ENCODE measurements around the gene KCNS1. TPM values are rescaled to one million over a fixed set of nuclear protein-coding genes. Genes with fewer than 3 reads are reported as not detected.
"Not testable (repeated sequence)": the region's sequence is repeated elsewhere in the genome, so short reads cannot be mapped to it uniquely, and the experiment has no call there.

Gene KCNS1
- total RNA-seq: under 1 TPM; 0.18 to 0.49 TPM

GRCh38 chr20:45100563-45101245, at the start of gene KCNS1:
TSS of gene KCNS1 (minus strand) at chr20:45101127. CDS start at chr20:45099236, 1,891 bp downstream.
- Mint-ChIP-seq H3K4me1 (peaks cover 17% of the 10 kb centered on the region), H3K4me3 (no peak within 1 kb of the TSS), H3K9me3 (ENCODE audit: low read depth) (no peaks in the 10 kb centered on the region), H3K27ac (no peak within 1 kb of the TSS), H3K27me3 (peaks cover 58% of the 10 kb centered on the region), H3K36me3 (no peaks in the 10 kb centered on the region)
- ATAC-seq (no peak), DNase-seq (no peak)
- CTCF ChIA-PET: interaction anchor here (1.1 to 10.5 kb wide), 5 partner anchors 10 to 670 kb away, joined by 4 to 122 read pairs (median 5); partner anchors contain the start of gene WFDC5

- no peak for ATAC-seq
- Mint-ChIP-seq H3K4me3 (no peak overlapping the region), H3K9me3 (ENCODE audit: low read depth) (no peaks in the 10 kb centered on the region), H3K27ac (no peak overlapping the region), H3K36me3 (no peaks in the 10 kb centered on the region), H3K27me3 (peaks cover 45% of the 10 kb centered on the region), H3K4me1 (no peaks in the 10 kb centered on the region)
- CTCF ChIA-PET: no interaction called here
- no peak for DNase-seq
These were observed 48.1 kb upstream of the KCNS1 start for GRCh38 chr20:45149062-45149461.

DNA sequence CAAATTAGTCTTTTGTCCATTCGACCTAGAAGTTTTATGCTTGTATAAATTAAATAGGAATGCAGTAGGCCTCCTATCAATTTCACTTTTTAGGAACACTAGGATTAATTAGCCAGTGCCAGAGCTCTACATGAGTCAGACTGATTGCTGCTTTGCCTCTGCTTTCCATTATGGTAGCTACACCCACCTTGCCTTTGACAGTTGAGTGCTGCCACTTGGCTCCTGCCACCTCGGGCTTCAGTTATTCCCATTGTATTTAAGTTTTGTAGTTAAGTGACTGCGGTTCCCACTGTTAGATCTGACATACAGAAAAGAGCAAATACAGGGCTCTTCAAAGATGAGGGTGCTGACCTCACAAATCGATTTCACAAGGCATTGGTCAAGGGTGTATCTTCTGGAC, 39.9 kb upstream of the KCNS1 start:
- Mint-ChIP-seq H3K4me1 (no peaks in the 10 kb centered on the region), H3K27ac (no peak overlapping the region), H3K9me3 (ENCODE audit: low read depth) (no peaks in the 10 kb centered on the region), H3K27me3 (peaks cover 18% of the 10 kb centered on the region), H3K4me3 (no peak overlapping the region), H3K36me3 (no peaks in the 10 kb centered on the region)
- ATAC-seq: no peak
- CTCF ChIA-PET: interaction anchor here (1.3 to 4.5 kb wide), 2 partner anchors 57 to 151 kb away, joined by 3 to 43 read pairs; no protein-coding TSS in a partner anchor
- no peak for DNase-seq

DNA sequence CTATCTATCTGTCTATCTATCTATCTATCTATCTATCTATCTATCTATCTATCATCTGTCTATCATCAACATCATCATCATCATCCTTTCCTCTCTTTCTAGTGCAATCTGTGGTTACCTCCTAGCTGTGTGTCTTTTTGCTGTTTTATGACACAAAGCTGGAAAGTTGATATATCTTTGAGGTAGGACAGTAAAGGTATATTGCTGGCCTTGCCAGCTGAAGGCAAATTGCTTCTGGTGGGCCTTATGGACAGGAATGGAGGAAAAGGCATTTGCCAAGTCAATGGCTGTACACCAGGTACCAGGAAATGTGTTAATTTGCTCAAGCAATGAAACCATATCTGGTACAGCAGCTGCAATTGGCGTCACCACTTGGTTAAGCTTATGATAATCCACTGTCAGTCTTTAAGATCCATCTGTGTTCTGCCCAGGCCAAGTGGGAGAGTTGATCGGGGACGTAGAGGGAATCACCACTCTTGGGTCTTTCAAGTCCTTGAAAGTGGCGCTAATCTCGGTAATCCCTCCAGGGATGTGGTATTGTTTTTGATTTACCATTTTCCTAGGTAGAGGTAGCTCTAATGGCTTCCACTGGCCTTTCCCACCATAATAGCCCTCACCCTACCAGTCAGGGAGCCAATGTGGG, 38.9 kb upstream of the KCNS1 start:
- ATAC-seq; DNase-seq; H3K27ac Mint-ChIP-seq; H3K4me1 Mint-ChIP-seq; H3K9me3 Mint-ChIP-seq (ENCODE audit: low read depth); H3K4me3 Mint-ChIP-seq; H3K36me3 Mint-ChIP-seq; H3K27me3 Mint-ChIP-seq: not testable (repeated sequence)
- CTCF ChIA-PET: interaction anchor here (0.9 to 4.5 kb wide), 9 partner anchors 12 to 273 kb away, joined by 3 to 43 read pairs (median 4); no protein-coding TSS in a partner anchor

DNA sequence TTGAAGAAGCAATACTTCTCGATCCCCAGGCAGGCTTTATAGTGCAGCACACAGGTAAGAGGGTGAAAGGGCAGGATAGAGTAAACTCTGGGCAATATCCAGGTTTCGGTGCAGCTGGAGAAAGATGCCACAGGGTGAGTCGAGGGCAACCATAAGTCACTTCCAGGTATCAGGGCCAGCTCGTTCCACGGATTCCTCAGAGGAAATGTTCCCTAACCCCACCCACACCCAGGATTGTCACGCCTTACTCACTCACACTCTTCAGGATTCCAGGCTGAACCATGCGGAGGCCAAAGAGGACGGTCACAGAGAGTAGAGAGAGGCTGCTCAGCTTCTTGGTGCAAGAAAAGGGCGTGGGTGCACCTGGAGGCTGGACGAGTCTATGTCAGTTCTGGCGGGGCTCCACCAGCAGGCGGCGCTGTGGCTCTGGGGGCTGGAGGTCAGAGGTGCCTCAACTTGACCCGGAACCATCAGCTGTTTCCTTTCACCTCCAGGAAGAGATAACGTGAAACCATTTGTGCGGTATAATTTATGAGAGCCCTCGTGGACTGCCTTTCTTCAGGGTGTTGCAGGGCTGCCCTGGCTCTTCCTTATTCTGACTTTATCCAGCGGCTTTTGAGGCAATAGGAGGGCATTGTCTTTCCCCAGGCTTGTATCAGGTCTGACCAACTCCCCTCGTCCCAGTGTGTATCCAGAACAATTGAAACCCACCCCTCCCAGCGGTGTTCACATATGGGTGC, 37.8 kb upstream of the KCNS1 start:
- DNase-seq: peak; percentile 77
- Mint-ChIP-seq H3K4me3 (no peak overlapping the region), H3K9me3 (ENCODE audit: low read depth) (no peaks in the 10 kb centered on the region), H3K27me3 (peaks cover 9% of the 10 kb centered on the region), H3K36me3 (no peaks in the 10 kb centered on the region), H3K4me1 (no peaks in the 10 kb centered on the region), H3K27ac (no peak overlapping the region)
- peak; percentile 55 for ATAC-seq
- CTCF ChIA-PET: interaction anchor here (0.7 to 4.5 kb wide), 10 partner anchors 8 to 272 kb away, joined by 3 to 43 read pairs (median 4); no protein-coding TSS in a partner anchor

- Mint-ChIP-seq H3K36me3 (no peaks in the 10 kb centered on the region), H3K9me3 (ENCODE audit: low read depth) (no peaks in the 10 kb centered on the region), H3K4me3 (no peak overlapping the region), H3K27me3 (peaks cover 21% of the 10 kb centered on the region), H3K27ac (no peak overlapping the region), H3K4me1 (no peaks in the 10 kb centered on the region)
- ATAC-seq: no peak
- no peak for DNase-seq
- CTCF ChIA-PET: no interaction called here
These were observed 36.0 kb upstream of the KCNS1 start for GRCh38 chr20:45136911-45137310.

DNA sequence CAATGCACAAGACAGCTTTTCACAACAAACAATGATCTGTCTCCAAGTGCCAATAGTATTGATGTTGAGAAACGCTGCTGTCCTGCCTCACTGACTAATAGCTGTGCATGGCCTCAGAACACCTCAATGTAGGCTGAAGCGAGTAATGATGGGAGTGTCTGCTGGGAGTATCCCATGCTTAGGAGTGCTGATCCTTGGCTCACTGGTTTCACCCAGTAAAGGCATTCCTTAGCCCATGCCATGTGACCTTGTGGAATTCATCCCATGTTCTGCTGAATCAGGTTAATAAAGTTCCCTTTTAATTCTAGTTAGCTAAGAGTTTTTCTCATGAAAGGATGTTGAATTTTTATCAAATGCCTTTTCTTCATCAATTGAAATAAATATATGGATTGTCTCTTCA, 27.2 kb upstream of the KCNS1 start:
- no peak for DNase-seq
- CTCF ChIA-PET: no interaction called here
- H3K4me1 Mint-ChIP-seq: no peaks in the 10 kb centered on the region
- H3K9me3 Mint-ChIP-seq (ENCODE audit: low read depth): no peaks in the 10 kb centered on the region
- no peaks in the 10 kb centered on the region for H3K36me3 Mint-ChIP-seq
- peaks cover 64% of the 10 kb centered on the region for H3K27me3 Mint-ChIP-seq
- H3K27ac Mint-ChIP-seq: no peak overlapping the region
- H3K4me3 Mint-ChIP-seq: no peak overlapping the region
- no peak for ATAC-seq

DNA sequence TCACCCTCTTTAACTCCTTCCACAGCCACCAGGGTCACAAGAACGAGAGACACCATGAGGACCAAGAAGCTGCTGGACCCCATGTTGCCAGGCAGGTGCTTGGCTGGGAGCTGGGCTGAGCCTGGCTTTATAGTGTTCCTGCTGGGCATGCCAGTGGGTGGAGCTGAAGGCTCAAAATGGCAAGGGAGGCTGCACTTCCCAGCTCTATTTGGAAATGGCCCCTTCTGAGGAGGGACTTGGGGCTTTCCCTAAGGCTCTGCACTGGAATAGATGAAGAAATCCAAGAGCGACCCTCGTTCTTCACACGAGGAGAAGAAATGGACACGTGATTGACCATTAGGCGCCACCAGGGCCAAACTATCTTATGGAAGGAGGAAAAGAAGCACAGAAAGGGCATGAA, 23.4 kb upstream of the KCNS1 start, which contains the start of gene WFDC12:
TSS of gene WFDC12 (minus strand) at position 101 of the 400 bp plus-strand sequence. CDS start at position 83, 18 bp downstream.
- H3K4me3 Mint-ChIP-seq: no peak within 1 kb of the TSS
- H3K27ac Mint-ChIP-seq: no peak within 1 kb of the TSS
- no peak for DNase-seq
- no peak for ATAC-seq
- H3K4me1 Mint-ChIP-seq: no peaks in the 10 kb centered on the region
- no peaks in the 10 kb centered on the region for H3K36me3 Mint-ChIP-seq
- CTCF ChIA-PET: no interaction called here
- peaks cover 56% of the 10 kb centered on the region for H3K27me3 Mint-ChIP-seq
- H3K9me3 Mint-ChIP-seq (ENCODE audit: low read depth): no peaks in the 10 kb centered on the region

DNA sequence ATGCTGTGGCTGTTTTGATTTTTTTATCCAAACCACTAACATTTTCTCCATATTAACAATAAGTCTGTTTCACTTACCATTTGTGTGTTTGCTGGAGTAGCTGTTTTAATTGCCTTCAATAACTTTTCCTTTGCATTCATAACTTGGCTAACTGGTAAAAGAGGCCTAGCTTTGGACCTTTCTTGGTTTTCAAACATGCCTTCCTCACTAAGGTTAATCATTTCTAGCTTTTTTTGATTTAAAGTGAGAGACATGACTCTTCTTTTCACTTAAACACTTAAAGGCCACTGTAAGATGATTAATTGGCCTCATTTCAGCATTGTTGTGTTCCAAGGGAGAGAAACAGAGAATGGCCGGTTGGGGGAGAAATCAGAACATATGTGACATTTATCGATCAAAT, 20.5 kb upstream of the KCNS1 start:
- H3K4me1 Mint-ChIP-seq: no peaks in the 10 kb centered on the region
- DNase-seq (no peak), ATAC-seq (no peak)
- no peak overlapping the region for H3K4me3 Mint-ChIP-seq
- CTCF ChIA-PET: interaction anchor here (1.4 to 1.5 kb wide), 3 partner anchors 9 to 171 kb away, joined by 3 to 7 read pairs (median 3); no protein-coding TSS in a partner anchor
- no peaks in the 10 kb centered on the region for H3K36me3 Mint-ChIP-seq
- H3K27ac Mint-ChIP-seq: no peak overlapping the region
- peaks cover 47% of the 10 kb centered on the region for H3K27me3 Mint-ChIP-seq
- no peaks in the 10 kb centered on the region for H3K9me3 Mint-ChIP-seq (ENCODE audit: low read depth)

DNA sequence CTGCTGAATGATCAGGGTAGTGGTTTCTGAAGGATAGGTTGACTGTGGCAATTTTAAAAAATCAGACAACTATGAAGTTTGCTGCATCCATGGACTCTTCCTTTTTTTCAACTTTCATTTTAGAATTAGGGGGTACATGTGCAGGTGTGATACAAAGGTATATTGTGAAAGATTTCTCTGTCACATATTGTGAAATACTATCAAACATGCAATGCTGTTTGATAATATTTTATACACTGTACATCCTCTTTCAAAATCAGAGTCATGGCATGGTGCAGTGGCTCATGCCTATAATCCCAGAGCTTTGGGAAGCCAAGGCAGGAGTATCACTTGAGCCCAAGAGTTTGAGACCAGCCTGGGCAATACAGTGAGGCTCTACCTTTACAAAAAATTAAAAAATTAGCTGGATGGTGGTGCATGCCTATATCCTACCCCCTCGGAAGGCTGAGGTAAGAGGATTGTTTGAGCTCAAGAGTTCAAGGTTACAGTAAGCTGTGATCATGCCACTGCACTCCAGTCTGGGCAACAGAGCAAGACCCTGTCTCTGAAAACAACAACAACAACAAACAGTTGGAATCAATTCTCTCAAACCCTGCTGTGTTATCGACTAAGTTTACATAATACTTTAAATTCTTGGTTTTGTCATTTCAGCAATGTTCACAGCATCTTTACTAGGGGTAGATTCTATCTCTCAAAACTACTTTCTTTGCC, 18.8 kb upstream of the KCNS1 start:
- Mint-ChIP-seq H3K4me3 (no peak overlapping the region), H3K36me3 (no peaks in the 10 kb centered on the region), H3K27ac (no peak overlapping the region), H3K4me1 (peaks cover 3% of the 10 kb centered on the region), H3K9me3 (ENCODE audit: low read depth) (no peaks in the 10 kb centered on the region), H3K27me3 (peaks cover 37% of the 10 kb centered on the region)
- ATAC-seq (no peak), DNase-seq (no peak)
- CTCF ChIA-PET: interaction anchor here (1.4 kb wide), 1 partner anchor 19 kb away, joined by 3 read pairs; no protein-coding TSS in a partner anchor

GRCh38 chr20:45118028-45118427, 17.1 kb upstream of the KCNS1 start:
- no peak for DNase-seq
- Mint-ChIP-seq H3K27ac (no peak overlapping the region), H3K4me3 (no peak overlapping the region), H3K36me3 (no peaks in the 10 kb centered on the region), H3K4me1 (peaks cover 3% of the 10 kb centered on the region), H3K27me3 (peaks cover 34% of the 10 kb centered on the region), H3K9me3 (ENCODE audit: low read depth) (no peaks in the 10 kb centered on the region)
- CTCF ChIA-PET: interaction anchor here (0.8 to 1.0 kb wide), 2 partner anchors 11 to 173 kb away, joined by 3 to 4 read pairs; no protein-coding TSS in a partner anchor
- ATAC-seq: no peak

DNA sequence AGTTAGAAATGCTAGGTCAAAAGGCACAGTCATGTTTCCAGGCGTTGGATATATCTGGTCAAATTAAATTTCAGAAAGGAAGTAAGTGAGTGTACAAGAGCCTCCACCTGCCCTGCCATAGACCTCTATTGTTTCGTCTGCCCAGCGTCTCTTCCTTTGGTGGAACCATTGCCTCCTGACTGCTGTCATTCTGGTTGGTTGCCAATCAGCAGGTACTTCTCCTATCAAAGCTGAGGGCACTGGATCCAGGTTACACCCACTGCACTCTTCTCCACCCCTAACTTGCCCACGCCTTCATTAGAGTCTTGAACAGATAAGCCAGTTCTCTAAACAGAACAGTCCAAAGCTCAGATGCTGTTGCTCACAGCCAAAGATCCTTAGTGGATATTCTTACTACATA, 16.7 kb upstream of the KCNS1 start:
- no peak overlapping the region for H3K4me3 Mint-ChIP-seq
- no peak overlapping the region for H3K27ac Mint-ChIP-seq
- DNase-seq: no peak
- CTCF ChIA-PET: interaction anchor here (0.8 to 1.0 kb wide), 2 partner anchors 10 to 173 kb away, joined by 3 to 4 read pairs; no protein-coding TSS in a partner anchor
- H3K9me3 Mint-ChIP-seq (ENCODE audit: low read depth): no peaks in the 10 kb centered on the region
- H3K36me3 Mint-ChIP-seq: no peaks in the 10 kb centered on the region
- ATAC-seq: no peak
- H3K27me3 Mint-ChIP-seq: peaks cover 31% of the 10 kb centered on the region
- peaks cover 3% of the 10 kb centered on the region for H3K4me1 Mint-ChIP-seq

DNA sequence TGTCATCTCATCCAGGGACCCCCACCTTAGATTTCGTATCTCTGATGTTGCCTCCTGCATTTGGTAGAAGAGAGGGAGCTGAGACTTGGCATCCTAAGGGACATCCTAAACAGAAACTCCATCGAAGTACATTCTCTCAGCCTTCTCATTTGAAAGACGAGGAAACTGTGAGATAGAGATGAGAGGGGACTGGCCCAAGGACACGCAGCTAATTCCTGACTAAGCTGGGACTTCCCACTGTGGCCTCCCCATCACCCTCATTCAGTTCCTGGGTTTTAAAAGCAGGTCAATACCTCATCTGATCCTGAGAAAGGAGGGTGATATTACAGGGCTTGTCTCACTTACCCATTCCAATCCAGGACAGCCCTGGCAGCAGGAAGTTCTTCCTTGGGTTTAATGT, 14.9 kb upstream of the KCNS1 start:
- H3K4me1 Mint-ChIP-seq: peaks cover 3% of the 10 kb centered on the region
- H3K4me3 Mint-ChIP-seq: no peak overlapping the region
- no peaks in the 10 kb centered on the region for H3K9me3 Mint-ChIP-seq (ENCODE audit: low read depth)
- H3K36me3 Mint-ChIP-seq: no peaks in the 10 kb centered on the region
- CTCF ChIA-PET: interaction anchor here (1.7 to 12.3 kb wide), 3 partner anchors 20 to 177 kb away, joined by 4 to 122 read pairs (median 6); no protein-coding TSS in a partner anchor
- H3K27ac Mint-ChIP-seq: no peak overlapping the region
- DNase-seq: no peak
- no peak for ATAC-seq
- H3K27me3 Mint-ChIP-seq: peaks cover 21% of the 10 kb centered on the region

Data from activated CD8-positive, alpha-beta memory T cell treated with anti-CD3 and anti-CD28 coated beads, Interleukin-2, amount 10 ng/mL, durations not matched to agents 7 days and 5 days (primary cell).